ENCODE results near the gene LYST. TPM values are rescaled to one million over a fixed set of nuclear protein-coding genes. Genes with fewer than 3 reads are reported as not detected.

The LYST gene
- total and polyA plus RNA-seq, 2 donors (not counting 3 experiments of a cell fraction or from before 2014, with no cell fraction given) = 3.1 to 9.6 TPM

GRCh38 chr1:235832011-235832410 is 34.7 kb downstream of the LYST start:
- Histone ChIP-seq H3K4me3 (replicated peaks in 1 of 3; ENCODE audit: insufficient read depth in 1 of 3, low read depth in 1 of 3, low read length in 3 of 3) (no peak overlapping the region), H3K4me1 (ENCODE audit: control insufficient read depth, extremely low read depth, insufficient read depth, low read length) (no peaks in the 10 kb centered on the region), H4K20me1 (replicated peaks; ENCODE audit: control insufficient read depth, extremely low read depth, insufficient read depth, low read length) (no peaks in the 10 kb centered on the region), H3K79me2 (ENCODE audit: control insufficient read depth, insufficient read depth, low read length) (no peaks in the 10 kb centered on the region), H3K36me3 (ENCODE audit: control insufficient read depth in 2 of 2, extremely low read depth in 1 of 2, insufficient read depth in 2 of 2, low read length in 2 of 2) (no peaks in the 10 kb centered on the region), H3K9ac (replicated peaks; ENCODE audit: extremely low read depth, insufficient read depth, low read length) (no peak overlapping the region), H3K27ac (ENCODE audit: insufficient read depth, low read depth, low read length) (no peak overlapping the region), H3K4me2 (ENCODE audit: insufficient read depth, low read length) (no peak overlapping the region), H3K27me3 (ENCODE audit: control insufficient read depth in 2 of 2, insufficient read depth in 2 of 2, low read length in 2 of 2) (no peaks in the 10 kb centered on the region), H3K9me3 (replicated peaks; ENCODE audit: control insufficient read depth, insufficient read depth, low read length) (no peaks in the 10 kb centered on the region), H3K9me1 (replicated peaks; ENCODE audit: control insufficient read depth, extremely low read depth, insufficient read depth, low read length) (no peaks in the 10 kb centered on the region), H2AFZ (ENCODE audit: low read depth, low read length) (no peak overlapping the region)
- intact Hi-C loops (cut with micrococcal nuclease) = no loop called here
- DNase-seq (ENCODE audit: low read depth, low spot score) (no peak), FAIRE-seq (no peak)
- no peak for TF ChIP-seq EZH2 (IDR thresholded peaks at IDR 0.05; ENCODE audit: borderline replicate concordance, low read depth, low read length, severe bottlenecking)
- no peak for TF ChIP-seq MAX (IDR thresholded peaks at IDR 0.05; ENCODE audit: insufficient read depth, insufficient read length)
- no peak for TF ChIP-seq POLR2A (IDR thresholded peaks at IDR 0.05; ENCODE audit: low read depth, low read length)
- no peak for TF ChIP-seq FOS (IDR thresholded peaks at IDR 0.05; ENCODE audit: borderline replicate concordance, insufficient read depth, low read length)
- no peak for TF ChIP-seq JUN (IDR thresholded peaks at IDR 0.05; ENCODE audit: borderline replicate concordance, insufficient read depth, insufficient read length, low read depth)
- BruUV-seq (replicated peaks) = no TSS peak
- dilution Hi-C loops (cut with MboI; ENCODE audit: extremely low pct_ligation_motif_present, low sequenced_read_pairs) = no loop called here
- CTCF ChIA-PET = no interaction called here
- POLR2A ChIA-PET = no interaction called here

DNA sequence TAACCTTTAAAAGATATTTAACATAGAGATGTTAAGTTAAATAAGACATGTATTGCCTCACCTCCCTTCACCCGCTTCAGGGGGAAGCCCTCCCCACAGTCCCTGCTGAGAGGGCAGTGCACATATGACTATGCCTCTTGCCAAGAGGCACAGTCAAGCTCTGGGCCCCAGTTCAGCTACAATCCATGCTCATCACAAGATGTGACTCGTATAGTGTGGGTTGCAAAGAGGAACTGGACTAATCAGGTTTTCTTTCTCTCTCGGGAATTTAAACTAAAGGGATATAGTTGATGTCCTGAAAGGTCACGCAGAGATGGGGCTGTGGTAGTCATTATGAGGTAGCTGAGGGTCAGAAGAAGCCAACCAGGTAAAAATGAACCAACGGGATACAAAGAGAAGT is 35.6 kb downstream of the LYST start:
- Histone ChIP-seq H3K4me1 (ENCODE audit: control insufficient read depth, extremely low read depth, insufficient read depth, low read length) (no peaks in the 10 kb centered on the region), H3K9me1 (replicated peaks; ENCODE audit: control insufficient read depth, extremely low read depth, insufficient read depth, low read length) (no peaks in the 10 kb centered on the region), H3K9ac (replicated peaks; ENCODE audit: extremely low read depth, insufficient read depth, low read length) (no peak overlapping the region), H2AFZ (ENCODE audit: low read depth, low read length) (no peak overlapping the region), H4K20me1 (replicated peaks; ENCODE audit: control insufficient read depth, extremely low read depth, insufficient read depth, low read length) (peaks cover 2% of the 10 kb centered on the region), H3K27me3 (ENCODE audit: control insufficient read depth in 2 of 2, insufficient read depth in 2 of 2, low read length in 2 of 2) (no peaks in the 10 kb centered on the region), H3K79me2 (ENCODE audit: control insufficient read depth, insufficient read depth, low read length) (no peaks in the 10 kb centered on the region), H3K4me3 (replicated peaks in 1 of 3; ENCODE audit: insufficient read depth in 1 of 3, low read depth in 1 of 3, low read length in 3 of 3) (no peak overlapping the region), H3K4me2 (ENCODE audit: insufficient read depth, low read length) (no peak overlapping the region), H3K9me3 (replicated peaks; ENCODE audit: control insufficient read depth, insufficient read depth, low read length) (no peaks in the 10 kb centered on the region), H3K36me3 (ENCODE audit: control insufficient read depth in 2 of 2, extremely low read depth in 1 of 2, insufficient read depth in 2 of 2, low read length in 2 of 2) (no peaks in the 10 kb centered on the region), H3K27ac (ENCODE audit: insufficient read depth, low read depth, low read length) (no peak overlapping the region)
- DNase-seq (ENCODE audit: low read depth, low spot score) (no peak), FAIRE-seq (no peak)
- intact Hi-C loops (cut with micrococcal nuclease) = no loop called here
- TF ChIP-seq POLR2AphosphoS5 (IDR thresholded peaks at IDR 0.05; ENCODE audit: insufficient read depth, low read depth, low read length) = no peak
- no peak for TF ChIP-seq FOS (IDR thresholded peaks at IDR 0.05; ENCODE audit: borderline replicate concordance, insufficient read depth, low read length)
- TF ChIP-seq JUN (IDR thresholded peaks at IDR 0.05; ENCODE audit: borderline replicate concordance, insufficient read depth, insufficient read length, low read depth) = no peak
- no peak for TF ChIP-seq POLR2A (IDR thresholded peaks at IDR 0.05; ENCODE audit: low read depth, low read length)
- TF ChIP-seq MAX (IDR thresholded peaks at IDR 0.05; ENCODE audit: insufficient read depth, insufficient read length) = no peak
- TF ChIP-seq MYC (IDR thresholded peaks at IDR 0.05; ENCODE audit: low read depth, low read length) = no peak
- CTCF ChIA-PET = interaction anchor here (1.4 to 1.7 kb wide), 2 partner anchors 12 to 14 kb away, joined by 4 to 8 read pairs; no protein-coding TSS in a partner anchor
- POLR2A ChIA-PET = no interaction called here
- BruUV-seq (replicated peaks) = no TSS peak
- dilution Hi-C loops (cut with MboI; ENCODE audit: extremely low pct_ligation_motif_present, low sequenced_read_pairs) = no loop called here
